Non-pigmented ciliary epithelial cell (primary cell): Measurements from ENCODE around the gene C19orf73.
"Not testable (repeated sequence)": the region's sequence is repeated elsewhere in the genome, so short reads cannot be mapped to it uniquely, and the experiment has no call there.

ENCODE experiments used
- DNase-seq: peaks from one replicate; pipeline ENCODE4 v3.0.0-alpha.2; 2010; ENCODE audit warnings: low read depth

The C19orf73 gene

DNA sequence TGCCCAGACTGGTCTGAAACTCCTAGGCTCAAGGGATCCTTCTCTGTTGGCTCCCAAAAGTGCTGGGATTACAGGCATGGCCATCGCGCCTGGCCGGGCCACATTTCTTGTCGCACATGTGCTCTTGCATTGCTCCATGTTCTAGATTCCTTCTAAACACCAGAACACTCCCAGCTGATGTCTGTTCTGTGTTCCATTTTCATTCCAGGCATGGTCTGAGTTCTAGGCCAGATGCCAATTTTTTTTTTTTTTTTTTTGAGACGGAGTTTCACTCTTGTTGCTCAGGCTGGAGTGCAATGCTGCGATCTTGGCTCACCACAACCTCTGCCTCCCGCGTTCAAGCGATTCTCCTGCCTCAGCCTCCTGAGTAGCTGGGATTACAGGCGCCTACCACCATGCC lies 2.9 kb upstream of the C19orf73 start:
- not testable (repeated sequence) for DNase-seq

DNA sequence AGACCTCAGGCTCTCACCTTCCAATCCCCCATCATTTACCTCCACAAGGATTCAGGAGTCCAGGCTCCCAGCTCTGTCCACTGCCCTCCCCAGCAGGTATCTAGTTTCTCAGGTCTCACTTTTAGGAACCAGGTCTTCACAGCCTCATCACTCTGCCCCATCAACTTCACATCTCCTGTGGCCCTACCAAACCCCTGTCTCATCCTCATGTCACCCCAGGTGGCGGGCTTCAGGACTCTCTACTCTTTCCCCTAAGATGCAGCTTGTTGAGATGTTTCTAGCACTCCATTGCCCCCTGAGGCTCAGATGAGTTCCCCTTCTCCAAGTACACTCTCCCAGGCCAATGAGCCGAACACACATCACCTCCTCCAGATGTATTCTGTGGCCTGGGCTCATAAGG lies 1.9 kb upstream of the C19orf73 start:
- no peak for DNase-seq

DNA sequence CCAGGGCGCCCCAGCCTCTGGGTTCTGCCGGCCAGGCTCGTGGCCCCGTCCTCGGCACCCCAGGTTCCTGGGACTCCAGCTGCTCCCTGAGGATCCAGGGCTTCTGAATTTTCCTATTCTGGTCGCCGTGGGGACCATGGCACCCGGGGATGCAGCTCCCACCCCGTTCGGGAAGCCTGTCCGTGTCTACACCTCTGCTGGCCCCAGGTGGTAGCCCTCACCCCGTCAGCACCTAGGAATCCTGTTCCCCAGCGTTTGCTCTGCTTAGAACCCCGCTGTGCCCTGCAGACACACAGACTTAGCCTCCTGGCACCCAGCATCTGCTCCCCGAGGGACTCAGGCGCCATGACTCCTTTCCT lies 1.4 kb upstream of the C19orf73 start:
- DNase-seq = no peak

DNA sequence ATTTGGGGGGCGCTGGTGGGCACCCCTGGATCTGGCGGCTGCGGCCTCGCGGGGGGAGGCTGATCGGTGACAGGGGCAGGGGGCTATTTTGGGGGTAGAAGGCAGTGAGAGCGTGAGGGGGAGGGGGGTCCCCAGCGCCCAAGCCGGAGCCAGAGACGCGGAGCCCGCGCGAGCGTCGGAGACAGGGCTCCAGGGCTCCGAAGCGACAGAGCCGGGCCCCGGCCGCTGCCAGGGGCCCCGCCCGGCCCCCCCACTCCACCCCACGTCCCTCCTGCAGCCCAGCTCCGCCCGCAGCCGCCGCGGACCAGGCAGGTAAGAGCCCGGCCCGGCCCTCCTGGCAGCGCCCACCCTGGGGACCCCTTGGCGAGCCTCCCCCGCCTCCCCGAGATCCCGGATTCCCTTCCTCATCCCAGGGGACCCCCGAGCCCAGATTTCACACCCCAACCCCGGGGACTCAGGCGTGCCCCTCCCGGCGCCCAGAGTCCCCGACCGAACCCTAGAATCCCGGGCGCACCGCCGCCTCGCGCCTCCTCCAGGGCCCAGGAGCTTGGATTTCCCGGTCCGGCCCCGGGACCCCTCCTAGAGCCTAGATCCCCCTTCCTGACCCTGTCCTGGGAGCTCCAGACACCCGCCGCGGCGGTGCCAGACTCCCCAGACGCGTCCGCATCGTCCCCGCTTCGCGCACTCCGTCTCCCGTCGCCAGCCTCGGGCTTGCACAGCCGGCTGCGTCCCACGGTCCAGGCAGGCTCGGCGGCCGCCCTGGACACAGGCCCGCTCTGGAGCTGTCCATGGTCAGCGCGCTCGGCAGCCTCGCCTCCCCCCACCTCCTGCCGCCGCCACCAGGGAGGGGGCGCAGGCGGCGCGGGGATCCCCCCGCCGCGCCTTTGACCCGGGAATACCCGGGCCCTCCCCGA lies 725 bp upstream of the C19orf73 start, which contains the start of gene PPFIA3:
Gene PPFIA3 (plus strand): TSS at position 134 of the 914 bp plus-strand sequence. CDS start 8,330 bp downstream, outside the sequence.
- no peak for DNase-seq

DNA sequence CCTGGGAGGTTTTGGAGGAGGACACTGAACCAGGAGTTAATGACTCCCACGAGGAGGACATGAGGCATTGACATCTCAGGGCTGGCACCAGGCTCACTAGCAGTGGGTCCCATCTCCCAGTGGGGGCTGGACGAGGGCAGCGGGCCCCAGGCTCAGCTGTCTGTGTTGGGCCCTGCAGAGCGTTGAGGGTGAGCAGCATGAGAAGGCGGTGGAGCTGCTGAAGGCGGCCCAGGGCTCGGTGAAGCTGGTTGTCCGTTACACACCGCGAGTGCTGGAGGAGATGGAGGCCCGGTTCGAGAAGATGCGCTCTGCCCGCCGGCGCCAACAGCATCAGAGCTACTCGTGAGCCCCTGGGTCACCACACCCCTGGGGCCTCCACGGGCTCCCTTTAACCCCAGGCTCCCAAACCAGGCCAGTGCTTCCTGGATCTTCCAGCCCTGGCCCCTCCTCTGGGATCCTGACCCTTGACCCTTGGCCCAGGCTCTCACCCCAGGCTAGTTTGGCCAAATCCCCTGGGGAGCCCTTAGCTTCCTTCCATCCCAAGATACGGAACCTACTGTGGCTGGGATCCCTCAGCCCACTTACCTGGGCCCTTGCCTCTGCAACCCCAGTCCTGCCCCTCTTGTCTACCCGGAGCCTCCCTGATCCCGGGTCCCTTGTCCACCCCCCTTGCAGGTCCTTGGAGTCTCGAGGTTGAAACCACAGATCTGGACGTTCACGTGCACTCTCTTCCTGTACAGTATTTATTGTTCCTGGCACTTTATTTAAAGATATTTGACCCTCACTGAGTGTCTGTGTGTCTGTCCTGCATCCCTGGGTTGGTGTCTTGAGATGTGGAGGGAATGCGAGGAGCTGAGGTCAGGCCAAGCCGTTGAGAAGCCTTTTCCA lies 1.0 kb downstream of the C19orf73 start:
- no peak for DNase-seq

DNA sequence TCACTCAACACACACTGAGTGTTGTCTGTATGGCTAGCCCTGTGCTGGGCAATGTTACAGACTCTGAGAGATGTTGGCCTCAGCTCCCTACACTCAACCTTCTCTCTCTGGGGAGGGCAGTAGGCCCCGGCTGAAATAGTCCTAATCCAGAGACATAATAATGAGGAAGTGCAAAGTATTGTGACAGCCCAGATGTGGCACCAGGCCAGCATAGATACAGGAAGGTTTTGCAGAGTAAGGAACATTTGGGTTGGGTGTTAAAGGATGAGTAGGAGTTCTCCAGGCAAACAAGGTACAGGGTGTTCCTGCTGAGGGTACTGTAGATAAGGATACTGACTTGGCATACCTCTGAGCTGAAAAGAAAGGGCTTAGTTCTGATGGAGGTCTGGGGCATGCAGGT lies 2.4 kb downstream of the C19orf73 start:
- DNase-seq = no peak

DNA sequence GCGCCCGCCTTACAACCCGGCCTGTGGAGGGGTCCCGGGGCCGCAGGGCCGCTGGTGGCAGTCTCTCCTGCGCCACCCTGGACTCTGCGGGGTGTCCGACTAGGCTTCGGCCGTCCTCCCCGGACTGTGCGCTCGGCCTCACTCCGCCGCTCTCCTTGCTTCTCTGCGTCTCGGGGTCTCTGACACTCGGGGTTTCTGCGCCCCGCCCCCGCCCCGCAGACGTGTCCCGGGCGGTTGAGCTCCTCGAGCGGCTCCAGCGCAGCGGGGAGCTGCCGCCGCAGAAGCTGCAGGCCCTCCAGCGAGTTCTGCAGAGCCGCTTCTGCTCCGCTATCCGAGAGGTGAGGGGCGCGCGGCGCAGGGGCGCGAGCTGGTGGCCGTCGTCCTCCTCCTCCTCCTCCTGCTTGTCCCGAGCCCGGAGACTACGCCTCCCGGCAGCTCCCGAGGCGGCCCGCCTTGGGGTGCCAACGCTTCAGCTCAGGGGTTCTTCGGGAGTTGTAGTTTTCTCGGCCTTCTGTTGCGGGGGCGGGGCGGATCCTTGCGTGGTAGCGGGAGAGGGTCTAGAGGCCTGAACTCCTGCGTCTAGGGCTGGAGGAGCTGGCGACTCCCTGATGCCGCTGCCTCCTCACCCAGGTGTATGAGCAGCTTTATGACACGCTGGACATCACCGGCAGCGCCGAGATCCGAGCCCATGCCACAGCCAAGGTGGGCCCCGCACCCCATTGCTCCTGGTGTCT lies 4.1 kb downstream of the C19orf73 start:
- DNase-seq = no peak

DNA sequence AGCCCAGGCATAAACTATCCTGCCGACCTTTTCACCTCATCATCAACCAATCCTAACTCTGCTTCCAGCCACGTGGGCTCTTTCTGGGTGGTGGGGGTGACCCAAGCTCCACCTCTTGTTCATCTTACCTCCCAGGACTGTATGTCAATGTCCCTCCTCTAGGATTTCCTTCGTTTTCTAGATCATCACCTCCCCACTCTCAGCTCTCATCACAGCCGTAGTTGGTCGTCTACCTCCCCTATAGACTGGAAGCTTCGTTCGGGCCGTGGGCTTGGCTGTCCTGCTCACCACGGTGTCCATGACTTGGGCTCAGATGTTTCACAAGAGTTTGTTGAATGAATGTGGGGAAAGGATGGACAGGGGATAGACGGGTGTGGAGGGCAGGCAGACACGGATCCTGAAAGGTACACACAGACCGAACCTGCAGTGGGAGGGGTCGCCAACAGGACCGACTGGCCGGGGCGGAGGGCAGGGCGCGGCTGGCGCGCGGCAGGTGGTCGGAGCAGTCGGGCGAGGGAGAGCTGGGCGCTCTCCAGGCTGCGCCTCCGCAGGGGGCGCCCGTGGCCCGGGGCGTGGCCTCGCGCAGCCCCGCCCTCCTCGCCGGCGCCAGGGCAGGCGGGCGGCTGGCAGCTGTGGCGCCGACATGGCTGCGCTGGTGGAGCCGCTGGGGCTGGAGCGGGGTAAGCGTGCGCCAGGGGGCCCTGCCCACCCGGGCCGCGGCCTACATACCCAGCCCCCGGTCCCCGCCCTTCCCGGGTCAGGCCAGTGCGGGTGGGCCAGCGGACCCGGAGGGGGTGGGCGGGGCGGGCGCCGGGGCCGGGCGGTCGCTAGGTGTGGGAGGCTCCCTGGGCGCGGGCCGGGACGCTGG lies 4.9 kb downstream of the C19orf73 start, which contains the start of gene LIN7B:
Gene LIN7B (plus strand): TSS at position 609 of the 868 bp plus-strand sequence. CDS start 35 bp downstream, at position 644.
- no peak for DNase-seq

DNA sequence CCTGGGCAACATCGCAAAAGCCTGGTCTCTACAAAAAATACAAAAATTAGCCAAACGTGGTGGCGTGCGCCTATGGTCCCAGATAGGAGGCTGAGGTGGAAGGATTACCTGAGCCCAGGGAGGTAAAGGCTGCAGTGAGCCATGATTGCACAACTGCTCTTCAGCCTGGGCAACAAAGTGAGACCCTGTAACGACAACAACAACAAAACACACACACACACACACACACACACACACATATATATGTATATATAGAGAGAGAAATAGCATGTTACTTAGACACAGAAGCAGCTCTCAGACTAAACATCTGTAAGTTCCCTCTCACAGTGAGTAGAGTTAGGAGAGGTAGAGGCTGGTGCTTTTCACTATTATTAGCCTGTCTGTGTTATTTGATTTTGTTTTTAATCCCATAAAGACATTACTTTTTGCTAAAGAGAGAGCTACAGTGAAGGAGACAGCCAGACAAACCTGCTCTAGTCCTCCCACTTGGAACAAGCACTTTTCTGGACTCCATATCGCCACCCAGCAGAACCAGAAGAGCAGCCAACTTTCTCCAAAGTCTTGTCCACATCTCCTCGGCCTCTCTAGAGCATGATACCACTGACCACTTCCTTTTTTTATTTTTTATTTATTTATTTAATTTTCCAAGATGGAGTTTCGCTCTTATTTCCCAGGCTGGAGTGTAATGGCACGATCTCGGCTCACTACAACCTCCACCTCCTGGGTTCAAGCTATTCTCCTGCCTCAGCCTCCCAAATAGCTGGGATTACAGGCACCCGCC lies 7.5 kb downstream of the C19orf73 start:
- DNase-seq = no peak

DNA sequence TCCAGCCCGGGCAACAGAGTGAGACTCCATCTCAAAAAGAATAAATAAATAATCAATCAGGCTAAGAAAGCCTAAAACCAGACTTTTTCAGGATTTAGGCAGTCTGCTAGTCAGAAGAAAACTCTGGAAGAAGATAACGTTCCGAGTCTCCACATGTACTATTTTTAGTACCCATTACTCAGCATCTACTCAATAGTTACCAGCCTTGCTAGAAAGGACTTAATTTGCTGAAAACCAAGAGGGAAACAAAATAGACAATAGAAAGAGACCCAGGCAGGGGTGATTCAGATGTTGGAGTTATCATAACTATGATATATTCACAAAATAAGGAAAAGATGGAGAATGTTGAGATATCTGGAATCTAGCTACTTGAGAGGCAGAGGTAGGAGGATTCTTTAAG lies 8.4 kb downstream of the C19orf73 start:
- DNase-seq = no peak

DNA sequence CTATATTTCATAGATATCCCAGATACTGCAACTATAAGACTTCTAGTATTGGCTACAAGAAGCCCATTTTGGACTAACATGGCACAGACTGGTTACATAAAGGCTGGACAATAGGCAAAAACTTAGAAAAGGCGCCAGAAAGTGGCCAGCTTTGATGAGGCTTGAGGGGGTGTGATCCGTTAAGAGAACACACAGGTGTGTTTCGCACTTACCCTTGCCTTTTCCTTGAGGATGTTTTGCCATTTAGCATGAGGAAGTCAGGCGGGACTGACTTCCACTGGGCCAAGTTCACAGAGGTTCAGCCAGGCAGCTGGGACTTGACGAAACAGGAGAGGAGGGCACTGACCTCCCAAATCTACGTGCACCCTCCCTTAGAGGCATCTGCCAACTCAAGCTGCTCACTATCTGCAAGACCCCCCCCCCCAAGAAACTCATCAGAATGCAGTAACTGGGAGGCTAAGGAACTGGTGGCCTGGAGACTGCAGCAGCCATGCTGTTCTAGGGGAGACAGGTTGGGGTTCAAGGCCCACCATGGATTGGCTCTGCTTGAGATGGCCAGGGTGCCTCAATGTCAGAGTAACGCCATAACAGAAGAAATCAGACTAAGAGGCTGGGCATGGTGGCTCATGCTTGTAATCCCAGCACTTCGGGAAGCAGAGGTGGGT lies 9.2 kb downstream of the C19orf73 start:
- DNase-seq = no peak

DNA sequence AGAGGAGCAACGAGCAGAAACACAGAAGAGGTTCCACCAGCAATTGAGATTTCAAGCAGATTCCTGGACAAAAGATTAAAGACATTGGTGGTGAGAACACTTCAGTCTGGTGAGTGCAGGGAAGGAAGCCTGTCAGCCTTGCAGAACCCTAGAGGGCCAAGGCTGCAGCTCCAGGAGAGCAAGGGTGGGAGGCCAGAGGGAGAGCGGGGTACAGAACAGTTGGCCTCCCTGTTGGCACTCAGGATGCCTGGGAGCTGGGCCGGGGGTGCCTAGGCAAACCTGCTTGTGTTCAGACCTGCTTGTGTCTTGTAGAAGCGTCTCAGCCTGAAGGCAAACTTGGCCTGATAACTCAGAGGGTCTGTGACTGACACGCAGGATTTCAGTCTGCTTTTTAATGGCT lies 9.9 kb downstream of the C19orf73 start:
- DNase-seq = no peak

DNA sequence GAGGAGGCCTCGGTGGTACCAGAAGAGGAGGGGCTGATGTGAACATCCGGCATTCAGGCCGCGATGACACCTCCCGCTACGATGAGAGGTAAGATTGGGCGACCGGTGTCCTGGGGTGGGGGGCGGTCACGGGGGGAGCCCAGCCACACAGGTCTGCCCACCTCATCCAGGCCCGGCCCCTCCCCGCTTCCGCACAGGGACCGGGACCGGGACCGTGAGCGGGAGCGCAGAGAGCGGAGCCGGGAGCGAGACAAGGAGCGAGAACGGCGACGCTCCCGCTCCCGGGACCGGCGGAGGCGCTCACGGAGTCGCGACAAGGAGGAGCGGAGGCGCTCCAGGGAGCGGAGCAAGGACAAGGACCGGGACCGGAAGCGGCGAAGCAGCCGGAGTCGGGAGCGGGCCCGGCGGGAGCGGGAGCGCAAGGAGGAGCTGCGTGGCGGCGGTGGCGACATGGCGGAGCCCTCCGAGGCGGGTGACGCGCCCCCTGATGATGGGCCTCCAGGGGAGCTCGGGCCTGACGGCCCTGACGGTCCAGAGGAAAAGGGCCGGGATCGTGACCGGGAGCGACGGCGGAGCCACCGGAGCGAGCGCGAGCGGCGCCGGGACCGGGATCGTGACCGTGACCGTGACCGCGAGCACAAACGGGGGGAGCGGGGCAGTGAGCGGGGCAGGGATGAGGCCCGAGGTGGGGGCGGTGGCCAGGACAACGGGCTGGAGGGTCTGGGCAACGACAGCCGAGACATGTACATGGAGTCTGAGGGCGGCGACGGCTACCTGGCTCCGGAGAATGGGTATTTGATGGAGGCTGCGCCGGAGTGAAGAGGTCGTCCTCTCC lies 11.1 kb downstream of the C19orf73 start:
- no peak for DNase-seq

DNA sequence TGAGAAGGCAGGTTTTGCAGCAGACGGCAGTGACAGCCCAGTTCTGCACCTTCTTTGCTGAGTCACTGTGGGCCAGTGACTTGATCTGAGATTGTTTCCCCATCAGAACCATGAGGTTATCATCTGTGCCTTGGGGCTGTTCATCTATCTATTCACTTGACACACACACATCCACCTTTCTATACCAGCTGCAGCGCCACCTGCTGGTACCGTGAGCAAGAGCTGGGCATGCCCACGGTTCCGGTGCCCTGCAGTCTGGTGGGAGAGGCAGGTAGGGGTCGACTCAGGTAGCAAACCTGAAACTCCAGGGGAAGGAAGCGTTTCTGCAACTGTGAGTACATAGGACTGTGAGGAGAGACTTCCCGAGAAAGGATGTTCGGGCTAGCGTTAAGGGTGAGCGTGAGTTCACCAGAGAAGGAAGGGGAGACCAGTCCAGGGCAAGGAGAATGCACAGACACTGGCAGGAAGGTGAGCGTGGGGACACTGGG lies 12.3 kb downstream of the C19orf73 start:
- no peak for DNase-seq

DNA sequence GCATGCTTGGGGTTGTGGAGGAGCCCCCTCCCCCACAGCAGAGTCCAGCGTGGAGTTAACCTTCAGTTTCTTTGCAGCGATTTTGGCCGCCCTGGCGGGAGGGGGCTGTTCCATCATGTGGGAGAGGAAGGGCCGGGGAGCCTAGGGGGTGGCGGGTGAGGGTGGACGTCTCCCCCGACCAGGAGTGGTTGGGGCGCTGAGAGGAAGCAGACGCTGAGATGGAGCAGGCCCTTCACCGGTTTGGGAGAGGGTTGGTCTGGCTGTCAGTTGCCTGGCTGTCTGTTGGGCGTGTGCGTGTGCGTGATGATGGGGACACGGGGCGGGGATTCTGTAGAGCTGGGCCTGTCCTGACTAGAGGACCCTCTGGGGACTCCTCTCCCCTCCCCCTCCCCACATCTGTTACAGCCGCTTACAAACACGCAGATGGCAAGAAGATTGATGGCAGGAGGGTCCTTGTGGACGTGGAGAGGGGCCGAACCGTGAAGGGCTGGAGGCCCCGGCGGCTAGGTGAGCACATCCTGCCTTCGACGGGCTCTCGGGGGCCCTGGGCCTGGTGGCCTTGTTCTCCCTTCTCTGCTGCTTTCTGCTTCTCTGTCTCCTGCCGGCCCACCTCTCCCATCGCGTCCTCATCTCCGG lies 14.6 kb downstream of the C19orf73 start:
- no peak for DNase-seq

DNA sequence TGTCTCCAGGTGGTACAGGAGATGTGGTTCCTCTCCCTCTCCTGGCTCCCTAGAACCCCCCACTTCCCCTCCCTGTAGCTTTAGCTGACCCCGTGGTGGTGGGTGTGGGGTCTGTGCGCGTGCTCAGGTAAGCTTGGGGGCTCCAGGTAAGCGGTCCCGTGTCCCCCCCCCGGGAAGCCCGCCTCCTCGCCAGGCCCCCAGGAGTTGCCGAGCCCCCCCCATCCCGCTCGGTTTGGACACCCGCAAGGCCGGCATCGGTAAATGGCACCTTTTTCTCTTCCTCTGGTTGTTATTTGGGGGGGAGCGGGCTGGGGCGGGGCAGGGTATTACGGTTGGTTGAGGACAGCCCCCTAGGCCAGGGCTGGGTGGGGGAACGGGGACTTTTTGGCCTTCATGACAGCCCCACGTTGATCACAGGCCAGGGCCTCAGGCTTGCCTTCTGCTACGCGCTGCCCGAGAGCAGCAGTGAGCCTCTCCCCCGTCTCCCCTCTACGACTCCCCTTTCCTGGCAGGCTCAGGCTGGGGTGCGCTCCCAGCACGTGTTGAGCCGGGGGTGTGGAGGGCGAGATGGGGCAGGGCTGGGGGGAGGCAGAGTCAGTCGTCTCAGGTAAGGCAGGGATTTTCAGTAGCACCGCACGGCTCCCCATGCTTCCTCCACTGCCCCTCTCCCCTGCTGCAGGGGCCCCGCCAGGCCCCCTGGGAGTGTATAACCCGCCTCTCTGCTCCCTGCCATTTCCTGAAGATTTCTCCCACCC lies 15.4 kb downstream of the C19orf73 start:
- DNase-seq = no peak

DNA sequence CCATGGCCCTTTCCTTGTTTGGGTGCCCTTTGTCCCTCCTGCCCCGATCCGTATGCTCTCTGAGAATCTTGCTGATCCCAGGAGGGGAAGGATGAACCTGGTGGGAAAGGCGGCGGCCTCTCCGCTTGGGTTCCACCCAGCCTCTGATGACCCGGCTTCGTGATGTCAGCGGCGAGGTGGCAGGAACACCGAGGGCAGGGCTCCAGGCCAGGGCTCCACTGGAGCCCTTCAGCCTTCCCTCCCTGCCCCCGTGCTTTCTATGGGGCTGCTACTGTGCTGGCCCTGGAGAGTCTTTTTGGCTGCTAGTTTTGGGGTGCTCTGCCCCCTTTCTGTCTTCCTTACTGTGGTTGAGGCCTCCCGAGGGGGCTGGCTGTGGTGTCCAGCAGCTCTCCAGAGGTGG lies 16.6 kb downstream of the C19orf73 start:
- DNase-seq = no peak
